ENCODE measurements around the gene SLC15A3.

SLC15A3 gene

DNA sequence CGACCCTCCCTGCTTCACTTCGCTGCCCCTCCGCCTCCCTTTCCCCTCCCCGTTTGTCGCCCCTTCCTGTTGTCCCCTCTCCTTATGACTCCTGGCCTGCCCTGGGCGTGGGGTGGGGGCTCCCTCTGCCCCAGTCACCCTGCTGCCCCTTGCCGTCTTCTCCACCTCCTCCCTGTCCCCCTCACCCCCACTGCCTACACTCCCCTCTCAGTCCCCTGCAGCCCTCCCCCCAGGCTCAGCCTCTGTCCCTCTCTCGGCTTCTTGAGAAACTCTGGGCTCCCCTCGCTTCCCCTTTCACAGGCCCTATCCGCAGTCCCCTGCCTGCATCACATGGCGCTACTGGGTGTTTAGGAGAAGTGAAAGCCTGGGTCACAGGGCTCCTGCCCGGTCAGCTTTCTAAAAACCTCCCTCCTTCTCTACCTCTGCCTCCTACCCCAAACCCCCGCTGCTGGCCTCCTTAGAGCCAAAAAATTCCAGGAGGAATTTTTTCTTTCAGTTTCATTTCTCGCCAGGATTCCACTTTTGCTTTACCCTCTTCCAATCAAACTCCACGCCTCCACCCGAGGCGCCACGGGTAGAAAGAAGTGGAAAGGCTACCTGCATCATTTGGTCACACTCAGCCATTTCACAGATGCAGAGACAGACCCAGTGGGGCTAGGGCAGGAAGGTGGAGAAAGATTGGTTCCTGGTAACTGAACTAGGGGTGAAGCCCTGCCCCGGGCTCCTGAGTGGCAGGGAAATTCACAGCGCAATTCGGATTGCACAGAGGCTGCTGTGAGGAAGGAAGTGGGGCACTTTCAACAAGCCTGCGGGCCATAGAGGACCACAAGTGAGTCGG lies at the start of gene SLC15A3:
Gene SLC15A3, minus strand, starts transcription at position 273 of the 838 bp plus-strand sequence. CDS start 625 bp downstream, outside the sequence.
- H3K4me1 ChIP-seq (ENCODE audit: control insufficient read depth, insufficient read depth, low read length), result no peaks in the 10 kb centered on the region
- TF ChIP-seq GFI1B (tag by site-specific recombination; IDR thresholded peaks at IDR 0.05), result no peak
- ChIA-PET POLR2A (no interaction called here), CTCF (no interaction called here)
- H3K27ac ChIP-seq (ENCODE audit: extremely low read depth, low read depth, low read length), result no peak within 1 kb of the TSS
- H3K4me3 ChIP-seq (ENCODE audit: low read depth, low read length), result no peak within 1 kb of the TSS
- H3K9me3 ChIP-seq (ENCODE audit: control insufficient read depth, insufficient read depth, low read depth, low read length), result no peaks in the 10 kb centered on the region
- H3K36me3 ChIP-seq (ENCODE audit: control insufficient read depth in 2 of 2, insufficient read depth in 1 of 2, low read length in 2 of 2), result no peaks in the 10 kb centered on the region

- POLR2A ChIA-PET, result no interaction called here
- no peak overlapping the region for H3K27ac ChIP-seq (ENCODE audit: extremely low read depth, low read depth, low read length)
- 0 out of 2 replicates have a peak, but pooled peaks cover 3% of the 10 kb centered on the region for H3K4me1 ChIP-seq (ENCODE audit: control insufficient read depth, insufficient read depth, low read length)
- H3K4me3 ChIP-seq (ENCODE audit: low read depth, low read length), result no peak overlapping the region
- CTCF ChIA-PET, result no interaction called here
- H3K9me3 ChIP-seq (ENCODE audit: control insufficient read depth, insufficient read depth, low read depth, low read length), result no peaks in the 10 kb centered on the region
- no peaks in the 10 kb centered on the region for H3K36me3 ChIP-seq (ENCODE audit: control insufficient read depth in 2 of 2, insufficient read depth in 1 of 2, low read length in 2 of 2)
- TF ChIP-seq ZBTB1 (tag by site-specific recombination; IDR thresholded peaks at IDR 0.05) (no peak), ZNF174 (tag by site-specific recombination; IDR thresholded peaks at IDR 0.05) (no peak), ZNF169 (tag by site-specific recombination; IDR thresholded peaks at IDR 0.05) (no peak), ZNF155 (tag by site-specific recombination; IDR thresholded peaks at IDR 0.05) (no peak)
Observed at GRCh38 chr11:61000426-61000825, 48.5 kb upstream of the SLC15A3 start.

GRCh38 chr11:60996381-60997138 lies 44.6 kb upstream of the SLC15A3 start:
- no peaks in the 10 kb centered on the region for H3K9me3 ChIP-seq (ENCODE audit: control insufficient read depth, insufficient read depth, low read depth, low read length)
- CTCF ChIA-PET, result no interaction called here
- no peak overlapping the region for H3K27ac ChIP-seq (ENCODE audit: extremely low read depth, low read depth, low read length)
- no peaks in the 10 kb centered on the region for H3K36me3 ChIP-seq (ENCODE audit: control insufficient read depth in 2 of 2, insufficient read depth in 1 of 2, low read length in 2 of 2)
- POLR2A ChIA-PET, result no interaction called here
- TF ChIP-seq ZNF391 (tag by site-specific recombination; IDR thresholded peaks at IDR 0.05; ENCODE audit: borderline replicate concordance, low read depth), result no peak
- no peak for TF ChIP-seq ZFP3 (tag by site-specific recombination; IDR thresholded peaks at IDR 0.05; ENCODE audit: low read depth)
- no peak for TF ChIP-seq ZSCAN5A (tag by site-specific recombination; IDR thresholded peaks at IDR 0.05)
- TF ChIP-seq, protein P1, sequence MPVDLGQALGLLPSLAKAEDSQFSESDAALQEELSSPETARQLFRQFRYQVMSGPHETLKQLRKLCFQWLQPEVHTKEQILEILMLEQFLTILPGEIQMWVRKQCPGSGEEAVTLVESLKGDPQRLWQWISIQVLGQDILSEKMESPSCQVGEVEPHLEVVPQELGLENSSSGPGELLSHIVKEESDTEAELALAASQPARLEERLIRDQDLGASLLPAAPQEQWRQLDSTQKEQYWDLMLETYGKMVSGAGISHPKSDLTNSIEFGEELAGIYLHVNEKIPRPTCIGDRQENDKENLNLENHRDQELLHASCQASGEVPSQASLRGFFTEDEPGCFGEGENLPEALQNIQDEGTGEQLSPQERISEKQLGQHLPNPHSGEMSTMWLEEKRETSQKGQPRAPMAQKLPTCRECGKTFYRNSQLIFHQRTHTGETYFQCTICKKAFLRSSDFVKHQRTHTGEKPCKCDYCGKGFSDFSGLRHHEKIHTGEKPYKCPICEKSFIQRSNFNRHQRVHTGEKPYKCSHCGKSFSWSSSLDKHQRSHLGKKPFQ (tag by site-specific recombination; IDR thresholded peaks at IDR 0.05), result no peak
- TF ChIP-seq ZSCAN16 (tag by site-specific recombination; IDR thresholded peaks at IDR 0.05), result no peak
- TF ChIP-seq HOXC10 (CRISPR knock-in tag; IDR thresholded peaks at IDR 0.05), result no peak
- no peak for TF ChIP-seq ZNF2 (tag by site-specific recombination; IDR thresholded peaks at IDR 0.05)
- TF ChIP-seq TRIM28 (IDR thresholded peaks at IDR 0.05; ENCODE audit: borderline replicate concordance, low read length), result no peak
- TF ChIP-seq ZNF423 (tag by site-specific recombination; IDR thresholded peaks at IDR 0.05), result no peak
- TF ChIP-seq ZNF76 (tag by site-specific recombination; IDR thresholded peaks at IDR 0.05; ENCODE audit: borderline replicate concordance, low read depth), result no peak
- TF ChIP-seq ZNF544 (tag by site-specific recombination; IDR thresholded peaks at IDR 0.05), result no peak
- TF ChIP-seq ZNF175 (tag by site-specific recombination; IDR thresholded peaks at IDR 0.05), result no peak
- TF ChIP-seq ZNF707 (tag by site-specific recombination; IDR thresholded peaks at IDR 0.05), result no peak
- no peak overlapping the region for H3K4me3 ChIP-seq (ENCODE audit: low read depth, low read length)
- no peaks in the 10 kb centered on the region for H3K4me1 ChIP-seq (ENCODE audit: control insufficient read depth, insufficient read depth, low read length)

Data from HEK293 (cell line).